GM18909 (cell line): ENCODE data around the gene LLGL1.

Source experiments
- ATAC-seq: cut with Tn5 transposase; IDR thresholded peaks from one replicate; pipeline ENCODE4 v1.9.1; 2021; ENCODE audit warnings: mild to moderate bottlenecking; ENCODE audit not compliant: unreplicated experiment, poor library complexity

Gene LLGL1

DNA sequence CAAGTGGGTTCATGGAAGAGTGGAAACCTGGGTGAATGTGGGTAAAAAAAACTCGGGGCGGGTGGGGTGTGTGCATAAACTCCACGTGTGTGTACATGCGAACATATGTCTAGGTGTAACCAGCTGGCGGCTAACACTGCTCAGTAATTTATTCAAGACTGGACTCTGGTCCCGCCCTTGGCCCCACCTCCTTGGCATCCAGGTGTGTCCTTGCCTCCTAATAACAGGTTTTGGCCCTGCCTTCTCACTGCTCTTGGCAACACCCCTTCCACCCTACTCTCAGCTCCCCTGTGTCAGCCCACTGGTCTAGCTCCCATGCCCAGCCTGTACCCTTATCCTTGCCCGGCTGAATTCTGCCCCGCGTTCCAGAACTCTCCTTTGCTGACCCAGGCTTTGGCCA, 24.8 kb downstream of the LLGL1 start:
- ATAC-seq, result no peak

DNA sequence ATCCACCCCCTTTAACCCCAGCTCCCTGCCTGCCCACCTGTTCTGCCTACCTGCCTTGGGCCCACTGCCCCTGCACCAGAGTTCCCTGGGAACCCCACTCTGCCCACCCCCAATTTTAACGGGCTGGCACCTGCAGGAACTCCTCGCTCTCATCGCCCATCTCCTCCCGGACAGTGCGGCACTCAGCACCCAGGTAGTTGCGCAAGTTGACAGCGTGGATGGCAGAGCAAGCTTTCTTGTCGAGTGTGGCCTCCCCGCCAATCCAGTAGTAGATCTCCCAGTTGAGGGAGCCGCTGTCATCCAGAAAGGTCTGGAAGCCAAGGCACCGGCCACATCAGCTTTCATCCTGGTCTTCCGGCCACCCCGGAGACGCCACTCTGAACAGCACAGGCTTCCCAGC, 25.3 kb downstream of the LLGL1 start:
- no peak for ATAC-seq

GRCh38 chr17:18251204-18251603, 25.8 kb downstream of the LLGL1 start:
- no peak for ATAC-seq

DNA sequence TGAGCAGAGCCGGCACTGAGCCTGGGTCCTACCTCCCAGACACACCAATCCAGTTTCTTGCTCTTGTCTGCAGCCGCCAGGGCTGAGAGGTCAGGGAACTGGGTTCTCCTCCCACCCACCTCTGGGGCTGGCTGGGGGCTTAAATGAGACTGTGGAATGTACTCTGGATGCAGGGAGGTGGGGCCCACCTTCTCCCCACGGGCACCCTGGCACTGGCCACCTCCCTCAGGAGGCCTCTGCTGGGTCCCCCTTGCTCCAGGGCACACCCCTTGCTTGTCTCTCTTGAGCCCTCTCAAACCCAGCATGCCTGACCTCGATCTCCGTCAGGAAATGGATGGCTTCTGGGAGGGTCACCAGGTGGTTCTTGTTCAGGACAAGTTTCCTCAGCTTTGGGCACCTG, 26.7 kb downstream of the LLGL1 start:
- no peak for ATAC-seq

GRCh38 chr17:18253187-18253884, 27.9 kb downstream of the LLGL1 start:
- no peak for ATAC-seq

- ATAC-seq, result no peak
These were observed 28.7 kb downstream of the LLGL1 start for GRCh38 chr17:18253947-18254821.

- no peak for ATAC-seq
These were observed 29.6 kb downstream of the LLGL1 start for GRCh38 chr17:18254888-18255649.

GRCh38 chr17:18256351-18256750, 30.9 kb downstream of the LLGL1 start:
- ATAC-seq, result no peak

GRCh38 chr17:18256776-18257175, 31.3 kb downstream of the LLGL1 start:
- ATAC-seq, result no peak

GRCh38 chr17:18257268-18257981, 32.0 kb downstream of the LLGL1 start:
- peak; percentile 4 for ATAC-seq

DNA sequence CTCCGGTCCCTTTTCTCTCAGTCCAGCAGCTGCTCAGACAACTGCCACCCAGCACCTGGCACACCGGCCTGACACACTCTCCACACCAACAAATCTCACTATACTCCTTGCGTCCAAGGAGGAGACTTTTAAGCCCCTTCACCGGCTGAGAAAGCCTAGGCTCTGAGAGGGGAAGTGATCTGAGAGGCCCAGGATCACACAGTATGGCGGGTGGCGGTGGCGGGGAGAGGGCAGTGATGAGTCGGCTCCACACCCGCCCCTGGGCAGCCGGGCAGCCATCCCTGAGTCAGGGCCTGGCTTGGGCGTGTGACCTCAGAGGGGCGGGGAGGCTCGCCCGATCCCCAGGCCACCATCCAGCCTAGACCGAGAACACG, 32.5 kb downstream of the LLGL1 start:
- peak; percentile 23 for ATAC-seq

DNA sequence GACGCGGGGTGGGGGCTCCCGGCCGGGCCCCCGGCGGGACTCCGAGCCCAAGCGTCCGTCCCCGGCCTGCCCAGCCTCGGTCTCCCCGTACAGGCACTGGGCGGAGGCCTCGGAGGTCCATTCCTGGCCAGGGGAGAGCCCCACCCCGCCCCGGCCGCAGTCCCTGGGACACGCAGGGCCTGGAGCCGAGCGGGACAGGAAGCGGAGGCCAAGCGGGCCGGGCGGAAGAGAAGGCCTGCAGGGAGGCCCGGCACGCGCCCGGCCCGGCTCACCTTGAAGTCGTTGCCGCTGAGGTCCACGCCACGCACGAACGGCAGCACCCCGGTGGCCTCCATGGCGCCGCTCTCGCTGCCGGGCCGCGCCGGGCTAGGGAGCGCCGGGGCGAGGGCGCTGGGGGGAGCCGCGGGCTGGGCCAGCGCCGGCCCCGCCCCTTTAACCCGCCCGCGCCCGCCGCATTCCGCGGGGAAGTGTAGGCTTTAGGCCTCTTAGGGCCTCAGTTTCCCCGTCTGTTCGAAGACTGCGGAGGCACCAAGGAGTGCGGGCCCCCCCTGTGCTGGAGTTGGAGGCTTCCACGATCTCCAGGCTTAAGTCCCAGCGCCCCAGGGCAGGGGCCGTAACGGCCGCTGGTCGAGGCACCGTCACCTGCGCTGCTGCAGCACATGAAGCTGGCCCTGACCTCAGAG, 33.1 kb downstream of the LLGL1 start, which contains the start of gene FLII:
Gene FLII (minus strand): TSS at position 383 of the 683 bp plus-strand sequence. CDS start 48 bp downstream, at position 335.
- ATAC-seq, result peak; percentile 37

GRCh38 chr17:18259621-18260331, 34.3 kb downstream of the LLGL1 start:
- ATAC-seq, result no peak

DNA sequence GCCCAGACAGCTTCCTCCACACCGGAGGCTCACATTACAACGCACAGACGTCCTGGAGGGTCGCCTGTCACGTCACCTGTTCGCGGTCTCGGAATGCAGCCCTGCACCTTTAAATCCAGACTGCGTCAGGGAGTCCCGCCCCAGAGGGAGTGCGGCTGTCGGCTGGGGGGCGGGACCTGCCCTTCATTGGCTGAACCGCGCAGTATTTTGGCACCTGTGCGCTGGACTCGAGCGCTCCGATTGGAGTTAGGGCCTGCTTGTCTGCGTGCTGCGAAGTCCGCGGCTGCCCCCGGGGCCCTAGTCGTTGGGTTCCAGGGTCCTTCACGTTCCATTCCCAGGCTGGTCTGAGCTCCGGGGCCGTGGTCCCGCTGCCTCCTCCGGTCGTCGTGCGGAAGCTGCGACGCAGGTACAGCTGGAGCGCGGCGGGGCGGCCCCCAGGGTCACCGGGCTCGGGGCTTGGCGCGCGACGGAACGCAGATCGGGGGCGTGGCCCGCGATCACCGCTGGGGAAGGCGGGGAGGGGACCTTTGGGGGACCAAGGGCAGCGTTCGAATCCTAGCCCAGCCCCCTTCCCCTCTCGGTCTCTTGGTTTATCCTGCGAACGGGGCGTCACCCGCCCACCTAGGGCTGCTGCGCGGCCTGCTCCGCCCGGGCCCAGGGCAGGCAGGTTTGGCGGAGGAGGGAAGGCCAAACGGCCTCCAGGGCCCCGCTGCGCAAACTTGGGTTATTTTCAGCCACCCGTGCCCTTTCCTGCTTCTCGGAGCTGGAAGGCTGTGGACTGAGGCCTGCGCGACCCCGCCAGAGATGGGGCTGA, 35.1 kb downstream of the LLGL1 start, which contains the start of gene MIEF2:
Gene MIEF2 (plus strand): TSS at position 331 of the 814 bp plus-strand sequence. CDS start 2,059 bp downstream, outside the sequence.
- peak; percentile 81 for ATAC-seq

DNA sequence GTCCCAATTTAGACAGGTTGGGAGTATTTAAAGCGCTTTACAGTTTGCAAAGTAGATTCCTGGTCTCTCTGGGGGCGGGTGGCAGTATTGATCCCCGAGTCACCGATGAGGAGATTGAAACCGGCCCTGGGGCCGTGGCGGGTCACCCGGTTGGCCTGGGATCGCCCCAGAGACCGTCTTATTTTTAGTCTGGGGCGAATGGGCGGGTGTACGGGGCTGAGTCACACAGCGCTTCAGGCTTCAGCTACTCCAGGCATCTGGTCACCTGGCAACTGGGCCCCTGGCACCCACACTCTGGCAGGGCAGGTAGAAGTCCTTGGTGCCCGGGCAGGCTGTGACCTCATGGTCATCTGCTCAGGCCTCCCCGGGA, 35.7 kb downstream of the LLGL1 start:
- no peak for ATAC-seq

DNA sequence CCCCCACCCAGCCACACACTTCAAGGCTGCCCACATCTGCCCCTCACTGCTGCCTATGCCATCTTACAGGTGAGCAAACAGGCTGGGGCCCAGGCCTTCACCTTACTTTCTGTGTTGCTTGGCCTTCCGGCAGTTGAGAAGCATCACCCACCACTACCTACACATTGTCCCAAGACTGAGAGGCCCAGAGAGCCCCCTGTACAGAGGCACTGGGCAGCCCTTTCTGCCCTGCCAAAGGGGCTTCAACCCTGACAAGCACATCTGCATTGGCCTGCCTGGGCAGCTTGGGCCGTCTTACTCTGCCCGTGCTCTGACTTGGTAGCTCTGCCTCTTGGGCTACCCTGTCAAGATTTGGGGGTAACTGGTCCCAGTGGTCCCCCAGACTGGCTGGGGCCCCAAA, 36.2 kb downstream of the LLGL1 start:
- no peak for ATAC-seq

- ATAC-seq, result no peak
These were observed 36.7 kb downstream of the LLGL1 start for GRCh38 chr17:18262111-18262510.

- no peak for ATAC-seq
These were observed 37.2 kb downstream of the LLGL1 start for GRCh38 chr17:18262641-18263040.
